CD4-positive, alpha-beta T cell treated with Interleukin-6 at 100 ng/mL for 8 hours (primary cell): ENCODE results near the gene MMP23B.
A peak's percentile ranks its signal among the peaks of the same experiment; 100 is the strongest.

Experiments used
- DNase-seq: peaks from one replicate; pipeline ENCODE4 v3.0.0-alpha.2; 2020; ENCODE audit warnings: mixed read lengths, low spot score

MMP23B gene

DNA sequence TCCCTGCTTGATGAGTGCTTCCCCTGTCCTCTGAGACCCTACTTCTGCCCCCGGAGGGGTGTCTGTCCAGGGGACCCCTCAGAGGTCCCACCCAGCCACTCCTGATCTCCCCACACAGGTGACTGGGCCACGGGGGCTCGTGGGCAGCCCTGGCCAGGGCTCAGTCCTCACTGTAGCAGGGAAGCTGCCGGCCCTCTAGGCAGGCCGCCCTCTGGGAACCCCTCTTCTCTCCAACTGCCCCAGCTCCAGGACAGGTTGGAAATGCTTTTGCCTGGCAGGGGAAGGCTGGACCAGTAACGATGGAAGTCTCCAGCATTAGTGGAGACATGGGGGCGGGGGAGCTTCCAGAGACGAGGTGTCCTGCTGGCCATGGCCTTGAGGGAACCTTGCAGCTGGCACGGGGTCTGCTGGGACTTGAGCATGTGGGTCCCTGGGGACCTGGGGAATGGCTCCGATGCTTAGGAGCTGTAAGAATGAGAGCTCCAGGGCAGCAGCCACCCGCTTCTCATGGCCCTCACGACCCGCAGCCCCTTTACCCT lies 28.9 kb upstream of the MMP23B start:
- DNase-seq: no peak

- DNase-seq: no peak
Observed at GRCh38 chr1:1603671-1604373, 28.2 kb upstream of the MMP23B start.

DNA sequence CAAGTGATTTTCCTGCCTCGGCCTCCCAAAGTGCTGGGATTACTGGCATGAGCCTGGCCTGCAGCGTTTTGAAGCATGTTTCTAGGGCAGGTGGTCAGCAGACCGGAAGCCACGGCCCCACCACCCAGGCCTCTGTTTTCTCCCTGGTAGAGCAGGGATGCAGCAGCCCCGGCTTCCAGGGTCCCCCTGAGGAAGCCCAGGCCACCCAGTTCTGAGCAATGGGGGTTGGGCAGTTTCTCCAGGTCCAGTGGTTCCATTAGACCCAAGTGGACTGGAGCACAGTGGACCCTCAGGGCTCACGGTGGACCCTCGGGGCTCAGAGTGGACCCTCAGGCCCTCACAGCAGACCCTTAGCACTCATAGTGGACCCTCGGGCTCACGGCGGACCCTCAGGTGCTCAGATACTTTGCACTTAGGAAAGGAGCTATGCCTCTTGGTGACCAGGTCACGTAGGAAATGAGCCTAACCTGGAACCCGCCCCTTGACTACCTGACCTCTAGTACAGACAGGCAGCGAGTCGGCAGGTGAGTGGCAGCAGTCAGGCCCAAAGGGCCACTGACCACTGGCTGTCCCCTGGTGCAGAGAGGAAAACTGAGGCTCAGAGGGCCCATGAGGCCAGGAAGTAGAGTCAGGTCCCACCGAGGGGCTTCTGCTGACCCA lies 27.5 kb upstream of the MMP23B start:
- no peak for DNase-seq

GRCh38 chr1:1605034-1605591 lies 26.9 kb upstream of the MMP23B start:
- DNase-seq: no peak

DNA sequence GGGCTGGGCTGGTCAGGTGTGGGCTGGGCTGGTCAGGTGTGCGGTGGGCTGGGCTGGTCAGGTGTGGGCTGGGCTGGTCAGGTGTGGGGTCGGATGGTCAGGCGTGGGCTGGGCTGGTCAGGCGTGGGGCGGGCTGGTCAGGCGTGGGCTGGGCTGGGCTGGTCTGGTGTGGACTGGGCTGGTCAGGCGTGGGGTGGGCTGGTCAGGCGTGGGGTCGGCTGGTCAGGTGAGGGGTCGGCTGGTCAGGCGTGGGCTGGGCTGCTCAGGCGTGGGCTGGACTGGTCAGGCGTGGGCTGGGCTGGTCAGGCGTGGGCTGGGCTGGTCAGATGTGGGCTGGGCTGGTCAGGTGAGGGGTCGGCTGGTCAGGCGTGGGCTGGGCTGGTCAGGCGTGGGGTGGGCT lies 26.2 kb upstream of the MMP23B start:
- no peak for DNase-seq

GRCh38 chr1:1606232-1606631 lies 25.7 kb upstream of the MMP23B start:
- no peak for DNase-seq

GRCh38 chr1:1609822-1610485 lies 22.0 kb upstream of the MMP23B start:
- no peak for DNase-seq

- no peak for DNase-seq
Observed at GRCh38 chr1:1610796-1611195, 21.2 kb upstream of the MMP23B start.

DNA sequence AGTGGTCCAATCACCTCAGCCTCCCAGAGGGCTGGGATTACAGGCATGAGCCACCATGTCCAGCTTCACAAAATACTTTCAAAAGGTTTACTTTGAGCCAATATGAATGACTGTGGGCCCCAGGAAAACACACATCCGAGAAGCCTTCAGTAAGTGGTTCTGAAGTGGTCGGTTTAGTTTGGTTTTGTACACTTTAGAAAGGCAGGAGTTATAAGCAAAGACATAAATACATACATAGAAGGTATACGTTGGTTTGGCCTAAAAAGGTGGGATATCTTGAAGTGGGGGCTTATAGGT lies 19.9 kb upstream of the MMP23B start:
- no peak for DNase-seq

GRCh38 chr1:1613509-1614082 lies 18.4 kb upstream of the MMP23B start:
- DNase-seq: no peak

DNA sequence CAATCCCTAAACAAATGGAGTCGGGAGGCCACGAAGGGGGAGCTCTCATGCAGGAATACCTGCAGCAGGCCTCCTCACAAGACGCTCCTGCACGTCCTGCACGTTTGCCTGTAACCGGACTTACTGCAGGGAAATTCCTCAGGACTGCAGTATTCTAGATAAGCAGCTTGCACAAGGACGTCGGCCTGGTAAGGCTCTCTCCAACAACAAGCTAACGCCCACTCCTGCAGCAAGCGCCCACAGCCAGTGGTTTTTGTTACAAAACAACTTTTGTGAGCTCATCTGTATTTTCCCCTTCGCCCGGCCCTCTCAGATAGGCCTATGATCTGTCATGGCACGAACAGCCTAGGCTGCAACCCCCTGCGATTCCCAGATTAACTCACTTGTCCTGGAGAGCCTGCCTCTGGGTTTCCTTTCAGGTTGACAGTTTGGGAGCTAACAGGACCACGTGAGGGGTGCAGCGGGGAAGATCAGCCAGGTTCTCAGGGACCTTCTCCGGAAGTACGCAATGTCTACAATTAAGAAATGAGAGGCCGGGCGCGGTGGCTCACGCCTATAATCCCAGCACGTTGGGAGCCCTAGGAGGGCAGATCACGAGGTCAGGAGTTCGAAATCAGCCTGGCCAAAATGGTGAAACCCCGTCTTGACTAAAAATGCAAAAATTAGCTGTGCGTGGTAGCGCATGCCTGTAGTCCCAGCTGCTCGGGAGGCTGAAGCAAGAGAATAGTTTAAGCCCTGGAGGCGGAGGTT lies 17.6 kb upstream of the MMP23B start:
- DNase-seq: peak; percentile 43

DNA sequence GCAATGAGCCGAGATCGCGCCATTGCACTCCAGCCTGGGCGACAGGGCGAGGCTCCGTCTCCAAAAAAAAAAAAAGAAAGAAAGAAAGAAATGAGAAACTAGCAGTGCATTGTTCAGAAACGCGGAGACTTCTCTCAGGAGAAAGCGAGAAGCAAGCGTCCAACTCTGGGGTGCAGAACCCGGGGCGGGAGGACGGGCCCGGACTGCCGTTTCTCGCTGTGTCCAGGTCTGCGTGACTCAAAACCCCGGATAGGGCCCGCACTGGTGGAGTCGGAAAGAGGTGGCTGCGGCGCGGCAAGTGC lies 17.1 kb upstream of the MMP23B start:
- no peak for DNase-seq

DNA sequence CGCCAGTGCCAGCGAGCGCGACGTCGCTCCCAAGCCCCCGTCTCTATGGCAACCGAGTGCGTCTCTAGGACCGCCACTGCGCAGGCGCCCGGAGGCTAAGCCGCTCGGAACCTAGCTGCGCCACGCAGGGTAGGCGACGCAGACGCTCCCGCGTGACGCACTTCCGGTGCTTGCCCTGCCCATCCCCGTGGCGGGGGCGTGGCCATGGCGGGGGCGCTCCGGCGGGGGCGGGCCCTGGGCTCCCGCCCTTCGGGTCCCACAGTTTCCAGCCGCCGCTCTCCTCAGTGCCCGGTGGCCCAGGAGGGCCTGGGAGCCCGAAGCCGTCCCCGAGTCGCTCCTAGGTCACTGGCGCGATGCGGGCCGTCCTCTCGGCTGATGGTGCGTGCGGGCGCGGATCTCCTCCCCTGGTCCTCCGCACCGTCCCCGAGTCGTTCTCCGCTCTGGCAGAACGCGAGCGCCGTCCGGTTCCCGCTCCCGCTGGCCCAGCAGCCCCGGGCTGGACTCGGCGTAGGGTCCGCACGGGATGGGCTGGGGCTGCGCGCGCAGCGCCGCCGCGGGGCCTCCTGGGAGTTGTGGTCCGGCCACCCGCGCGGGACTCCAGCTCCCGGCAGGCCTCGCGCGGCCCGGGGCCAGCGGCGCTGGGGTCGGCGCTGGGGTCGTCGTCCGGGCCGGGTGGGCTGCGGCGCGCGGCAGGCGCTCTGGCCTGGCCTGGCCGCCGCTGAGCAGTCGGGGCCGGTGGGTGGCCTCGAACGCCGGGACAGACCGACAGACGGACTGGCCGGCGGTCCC lies 16.5 kb upstream of the MMP23B start, which contains the start of gene MIB2:
TSS of gene MIB2 (plus strand) at position 245 of the 789 bp plus-strand sequence. CDS start 7,953 bp downstream, outside the sequence.
- DNase-seq: peak; percentile 99

DNA sequence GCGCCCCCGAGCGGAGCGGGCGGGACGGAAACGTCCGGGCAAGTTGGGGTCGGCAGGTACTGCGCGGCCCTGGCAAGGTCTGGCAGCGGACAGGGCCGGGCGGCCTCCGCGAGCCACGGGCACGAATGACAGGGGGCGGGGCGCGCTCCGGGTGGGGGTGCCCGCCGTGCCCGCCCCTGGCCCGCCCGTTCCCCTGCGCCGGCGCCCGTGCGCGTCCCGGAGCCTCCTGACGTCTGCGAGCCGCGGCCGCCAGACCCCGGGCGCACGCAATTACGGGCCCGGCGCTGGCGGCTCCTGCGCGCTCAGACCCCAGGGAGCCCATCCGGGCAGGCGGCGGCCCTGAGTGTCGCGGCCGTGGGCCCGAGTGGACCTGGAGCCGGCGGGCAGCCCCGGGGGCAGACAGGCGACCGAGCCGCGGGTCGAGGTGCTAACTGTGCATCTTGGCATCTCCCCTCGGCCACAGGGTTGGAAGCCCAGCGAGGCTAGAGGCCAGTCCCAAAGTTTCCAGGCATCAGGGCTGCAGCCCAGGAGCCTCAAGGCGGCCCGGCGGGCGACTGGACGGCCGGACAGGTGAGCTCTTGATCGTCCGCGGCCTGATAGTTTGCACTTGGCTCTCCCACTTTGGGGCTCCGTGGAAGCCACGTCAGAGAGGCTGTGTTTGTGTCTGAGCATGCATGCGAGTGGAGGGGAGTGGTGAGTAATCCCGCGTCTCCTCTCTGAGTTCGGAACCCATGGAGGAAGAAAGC lies 15.8 kb upstream of the MMP23B start:
- DNase-seq: no peak

- DNase-seq: no peak
Observed at GRCh38 chr1:1616838-1617237, 15.1 kb upstream of the MMP23B start.

DNA sequence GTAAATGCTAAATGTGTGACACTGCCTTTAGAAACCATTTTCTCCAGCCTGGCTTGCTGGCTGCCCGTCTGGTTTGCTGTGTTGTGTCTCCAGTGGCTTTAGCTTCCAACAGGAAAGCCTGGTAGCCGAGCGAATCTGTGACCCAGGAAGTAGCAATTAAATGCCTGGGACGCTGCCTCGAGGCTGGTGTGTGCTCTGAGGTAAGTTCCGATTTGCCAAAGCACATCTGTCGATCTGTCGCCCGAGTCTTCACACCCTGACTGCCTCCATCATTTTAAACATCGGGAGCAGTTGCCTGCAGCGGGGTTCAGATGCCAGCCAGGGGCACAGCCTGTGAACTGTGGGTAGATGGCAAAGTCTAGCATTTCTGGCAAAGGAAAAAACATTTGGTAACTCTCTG lies 14.5 kb upstream of the MMP23B start:
- DNase-seq: no peak

DNA sequence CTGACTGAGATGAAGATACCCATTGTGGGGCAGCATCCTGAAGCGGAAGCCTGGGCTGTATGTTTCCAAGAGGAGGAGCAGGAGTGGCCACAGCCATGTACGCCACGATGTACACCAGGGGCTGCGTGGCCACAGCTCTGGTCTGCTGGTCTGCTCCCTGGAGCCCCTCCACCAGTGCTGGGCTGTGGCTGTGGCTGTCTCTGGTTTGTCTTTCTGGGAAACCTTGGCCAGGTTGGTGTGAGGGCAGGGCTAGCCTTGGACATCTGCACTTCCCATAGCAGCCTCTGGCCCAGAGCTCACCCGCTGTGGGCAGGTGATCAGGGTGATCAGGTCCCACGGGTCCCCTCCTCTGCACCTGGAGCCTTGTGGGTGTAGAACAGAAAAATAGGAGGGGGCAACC lies 14.0 kb upstream of the MMP23B start:
- DNase-seq: no peak

DNA sequence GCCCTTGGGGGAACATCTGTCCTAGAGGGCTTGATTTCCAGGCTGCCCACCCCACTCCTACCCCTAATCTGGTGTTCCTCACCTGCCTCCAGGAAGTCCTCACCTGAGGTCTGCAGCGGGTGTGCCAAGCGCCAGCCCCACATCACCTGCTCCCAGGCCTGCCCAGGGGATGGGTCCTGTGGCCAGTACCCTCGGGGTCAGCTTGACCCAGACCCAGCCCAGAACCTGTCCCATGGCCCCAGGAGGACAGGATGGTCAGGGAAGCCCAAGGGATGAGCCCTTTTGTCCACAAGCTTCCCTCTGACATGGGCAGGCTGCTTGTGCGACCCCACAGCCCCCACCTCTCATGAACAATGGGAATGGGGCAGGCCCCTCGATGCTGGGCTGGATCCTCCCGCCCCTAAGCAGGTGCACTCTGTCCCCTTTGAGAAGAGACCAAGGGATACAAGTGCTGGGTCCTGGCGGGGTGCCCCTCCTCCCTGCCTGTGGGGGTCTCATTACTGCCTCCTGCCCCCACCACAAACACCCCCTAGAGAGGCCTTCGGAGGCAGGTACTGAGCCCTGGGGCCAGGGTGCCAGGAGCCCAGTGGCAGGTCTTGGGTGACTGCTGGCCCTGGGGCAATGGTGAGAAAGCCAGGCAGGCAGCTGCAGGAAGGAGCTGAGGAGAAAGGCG lies 13.4 kb upstream of the MMP23B start:
- no peak for DNase-seq

GRCh38 chr1:1619917-1620361 lies 12.0 kb upstream of the MMP23B start:
- DNase-seq: no peak
